HG02763 (cell line): ENCODE data around the gene GALNTL6.
A peak's percentile ranks its signal among the peaks of the same experiment; 100 is the strongest.
"Not testable (repeated sequence)": the region's sequence is repeated elsewhere in the genome, so short reads cannot be mapped to it uniquely, and the experiment has no call there.

Source experiments
- ATAC-seq: cut with Tn5 transposase; IDR thresholded peaks from one replicate; pipeline ENCODE4 v1.9.1; 2021; ENCODE audit warnings: mild to moderate bottlenecking, moderate library complexity; ENCODE audit not compliant: unreplicated experiment

GALNTL6 gene

DNA sequence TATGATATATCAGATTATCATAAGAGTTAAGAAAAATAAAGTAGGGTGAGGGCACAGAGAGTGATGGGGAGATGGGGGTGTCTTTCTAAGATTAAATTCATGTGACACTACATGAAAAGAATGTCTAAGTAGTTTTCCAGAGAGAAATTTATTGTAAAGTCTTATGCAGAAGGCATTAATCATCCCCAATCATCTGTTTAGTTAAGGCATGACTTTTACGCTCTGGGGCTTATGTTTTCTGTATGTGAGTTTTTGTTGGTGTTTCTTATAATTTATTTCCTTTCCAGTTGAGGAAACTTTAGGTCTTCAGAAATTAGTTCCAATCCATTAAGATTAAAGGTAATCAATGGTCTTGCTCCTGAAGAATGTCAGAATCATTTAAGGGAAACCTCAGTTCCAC lies 972.4 kb downstream of the GALNTL6 start:
- no peak for ATAC-seq

DNA sequence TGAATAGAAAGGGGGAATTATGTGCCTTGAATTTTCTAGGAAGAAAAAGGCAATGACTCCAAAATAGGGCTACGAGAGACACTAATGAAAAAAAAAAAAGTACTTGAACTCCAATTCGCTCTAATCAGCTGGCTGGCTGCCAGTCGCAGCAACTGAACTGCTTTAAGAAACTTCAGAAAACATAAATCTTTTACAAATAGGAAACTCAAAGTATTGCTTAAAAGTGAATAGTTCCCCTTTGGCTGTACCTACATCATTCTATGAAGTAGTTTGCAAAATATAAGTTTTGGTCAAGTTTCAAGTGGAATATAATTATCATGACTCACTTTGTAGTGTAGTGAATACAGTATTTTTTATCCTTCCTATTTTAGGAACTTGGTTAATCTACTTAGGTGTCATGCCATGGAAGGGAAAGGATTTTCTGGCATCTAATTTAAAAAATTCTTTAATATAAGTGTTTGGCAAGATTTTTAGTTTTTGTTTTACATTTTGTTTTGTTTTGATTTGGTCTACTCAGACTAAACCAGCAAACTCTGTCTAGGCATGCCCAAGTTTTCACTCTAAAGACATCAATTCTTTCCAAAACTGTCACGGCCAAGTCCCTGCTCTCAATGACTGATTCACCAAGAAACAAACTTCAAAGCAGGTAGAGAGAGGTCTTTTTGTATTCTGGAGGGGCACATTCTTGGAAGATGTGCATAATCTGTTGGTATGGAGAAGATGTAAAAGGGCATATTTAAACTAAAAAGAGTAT lies 973.0 kb downstream of the GALNTL6 start:
- ATAC-seq, result no peak

DNA sequence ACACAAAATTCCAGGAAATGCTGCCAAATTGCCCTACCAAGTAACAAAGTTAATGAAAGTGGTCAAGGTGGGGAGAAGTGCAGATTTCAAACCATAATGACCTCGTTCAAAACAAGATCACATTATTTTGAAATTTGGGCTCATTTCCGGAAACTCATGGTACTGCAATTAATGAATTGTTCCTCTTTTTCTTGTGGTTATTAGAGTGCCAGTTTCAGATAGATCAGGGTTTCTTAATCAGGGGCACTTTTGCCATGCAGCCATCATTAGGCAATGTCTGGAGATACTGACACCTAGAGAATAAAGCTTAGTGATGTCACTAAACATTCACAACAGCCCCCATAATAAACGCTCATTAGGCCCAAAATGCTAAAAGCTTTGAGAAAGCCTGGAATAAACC lies 973.9 kb downstream of the GALNTL6 start:
- no peak for ATAC-seq

DNA sequence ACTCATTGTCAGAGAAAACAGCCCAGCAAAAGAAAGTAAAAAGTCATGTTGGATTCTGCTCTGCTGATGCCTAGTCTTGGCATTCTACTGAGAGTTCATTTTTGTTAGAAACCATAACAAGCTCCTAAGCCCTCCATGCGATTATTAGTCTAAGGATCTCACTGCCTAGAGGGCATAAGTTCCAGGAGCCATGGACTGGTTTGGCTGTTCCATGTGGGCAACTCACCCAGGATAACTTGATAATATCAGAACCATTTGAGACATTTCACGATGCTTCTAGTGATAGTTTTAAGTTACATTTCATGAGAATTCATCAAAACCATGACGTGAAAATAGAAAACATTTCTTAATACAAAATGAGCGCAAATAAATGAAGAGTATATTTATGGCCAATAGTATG lies 978.6 kb downstream of the GALNTL6 start:
- no peak for ATAC-seq

DNA sequence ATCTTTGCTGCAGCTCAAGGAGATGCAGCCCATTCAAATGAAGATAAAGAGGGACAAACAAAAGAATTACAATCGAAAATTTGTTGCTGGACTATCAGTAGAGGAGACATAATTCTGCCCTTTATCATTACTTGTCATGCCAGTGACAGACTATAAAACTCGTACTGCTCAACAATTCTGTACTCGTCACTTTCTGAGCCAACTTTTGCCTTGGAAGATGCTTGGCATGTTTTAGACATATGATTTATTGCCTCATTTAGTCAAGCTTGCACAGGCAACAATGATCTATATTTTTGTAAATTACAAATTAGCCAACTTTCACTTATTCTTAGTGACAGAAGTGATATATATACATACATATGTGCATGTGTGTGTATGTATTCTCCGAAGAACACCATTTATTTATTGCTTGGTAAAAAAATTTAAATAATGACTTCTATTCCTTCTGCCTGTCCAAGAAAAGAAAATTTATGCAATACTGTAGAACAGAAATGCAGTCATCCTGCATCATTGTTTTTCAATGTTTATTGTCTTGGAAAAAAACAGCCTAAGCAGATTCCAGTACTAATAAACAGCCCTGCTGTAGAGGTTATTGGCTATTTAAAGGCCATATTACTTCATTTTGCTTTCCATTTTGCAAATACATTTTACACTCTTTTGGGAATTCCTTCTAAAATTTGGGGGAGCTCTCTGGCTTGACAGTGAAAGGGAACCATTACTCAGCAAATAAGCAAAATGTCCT lies 980.5 kb downstream of the GALNTL6 start:
- ATAC-seq, result no peak

DNA sequence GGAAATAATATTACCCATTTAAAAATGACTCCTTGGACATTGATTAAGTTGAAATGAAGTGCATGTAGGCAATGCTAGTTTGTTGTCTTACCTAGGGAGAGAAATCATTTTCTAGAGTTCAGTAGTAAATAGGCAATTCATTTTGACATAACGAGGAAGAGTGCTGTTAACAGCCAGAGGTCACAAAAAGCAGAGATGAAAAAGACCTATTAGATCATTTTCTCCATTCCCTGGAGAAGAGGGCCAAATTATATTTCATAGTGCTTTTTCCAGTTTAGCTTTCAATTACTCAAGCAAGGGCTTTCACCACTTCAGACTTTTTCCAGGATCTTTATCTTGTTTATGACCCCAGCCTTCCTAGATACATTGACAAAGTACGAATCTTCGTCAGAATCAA lies 981.1 kb downstream of the GALNTL6 start:
- ATAC-seq, result no peak

DNA sequence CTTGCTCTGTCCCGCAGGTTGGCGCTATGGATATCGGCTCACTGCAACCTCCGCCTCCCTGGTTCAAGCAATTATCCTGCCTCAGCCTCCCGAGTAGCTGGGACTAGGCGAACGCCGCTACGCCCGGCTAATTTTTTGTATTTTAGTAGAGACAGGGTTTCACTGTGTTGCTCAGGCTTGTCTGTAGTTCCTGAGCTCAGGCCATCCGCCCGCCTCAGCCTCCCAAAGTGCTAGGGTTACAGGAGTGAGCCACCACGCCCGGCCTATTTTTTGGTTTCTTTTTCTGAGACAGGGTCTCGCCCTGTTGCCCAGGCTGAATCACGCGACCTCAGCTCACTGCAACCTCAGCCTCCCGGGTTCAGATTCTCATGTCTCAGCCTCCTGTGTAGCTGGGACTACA lies 984.1 kb downstream of the GALNTL6 start:
- not testable (repeated sequence) for ATAC-seq

DNA sequence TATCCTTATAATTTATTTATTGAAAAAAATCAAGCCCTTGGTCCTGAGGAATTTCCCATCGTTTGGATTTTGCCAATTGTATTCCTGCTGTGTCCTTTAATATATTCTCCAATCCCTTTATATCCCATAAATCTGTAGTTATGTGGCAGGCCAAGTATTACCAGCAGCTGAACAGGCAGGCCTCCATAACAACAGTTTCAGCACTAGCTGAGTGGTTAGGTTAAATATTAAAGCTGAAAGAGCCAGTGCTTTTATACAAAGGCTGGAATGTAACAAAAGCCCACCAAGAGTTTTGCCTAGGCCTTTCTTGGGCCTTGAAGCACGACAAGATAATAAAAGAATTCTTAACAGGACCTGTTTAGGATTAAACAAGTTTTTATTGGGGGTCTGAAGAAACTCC lies 988.8 kb downstream of the GALNTL6 start:
- ATAC-seq, result no peak

DNA sequence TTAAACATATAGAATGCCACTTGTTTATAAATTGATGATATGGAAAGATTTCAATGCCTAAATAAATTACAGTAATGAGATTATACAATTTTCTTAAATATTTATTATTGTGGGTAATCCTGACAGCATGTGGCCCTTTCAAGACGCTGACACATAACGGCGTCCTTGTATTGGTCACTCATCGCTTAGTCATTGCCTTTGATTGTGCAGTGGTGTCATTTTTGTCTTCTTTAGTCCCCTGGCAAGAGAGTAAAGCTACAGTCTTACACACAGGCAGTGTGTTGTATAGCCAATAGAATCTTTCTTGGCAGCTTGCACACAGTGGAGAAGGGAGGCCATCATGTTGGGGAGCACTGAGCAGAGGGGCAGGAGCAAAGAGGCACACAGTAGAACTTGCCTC lies 993.6 kb downstream of the GALNTL6 start:
- no peak for ATAC-seq

DNA sequence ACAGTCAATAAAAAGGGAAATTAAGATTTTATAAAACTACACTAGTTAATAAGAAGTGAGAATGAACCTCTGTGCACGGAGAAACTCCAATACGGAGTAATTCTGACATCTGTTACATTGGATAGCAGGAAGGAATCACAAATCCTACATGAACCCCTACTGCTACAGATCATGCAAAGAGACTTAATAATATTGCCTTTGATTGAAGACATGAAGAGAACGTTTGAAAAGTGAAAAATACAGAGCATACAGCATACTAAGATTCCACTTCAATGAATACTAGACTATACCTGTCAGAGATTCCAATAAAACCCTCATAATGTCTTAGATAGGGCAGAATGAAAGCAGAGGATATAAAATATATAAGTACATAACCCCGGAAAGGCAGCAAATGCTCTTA lies 995.0 kb downstream of the GALNTL6 start:
- no peak for ATAC-seq

DNA sequence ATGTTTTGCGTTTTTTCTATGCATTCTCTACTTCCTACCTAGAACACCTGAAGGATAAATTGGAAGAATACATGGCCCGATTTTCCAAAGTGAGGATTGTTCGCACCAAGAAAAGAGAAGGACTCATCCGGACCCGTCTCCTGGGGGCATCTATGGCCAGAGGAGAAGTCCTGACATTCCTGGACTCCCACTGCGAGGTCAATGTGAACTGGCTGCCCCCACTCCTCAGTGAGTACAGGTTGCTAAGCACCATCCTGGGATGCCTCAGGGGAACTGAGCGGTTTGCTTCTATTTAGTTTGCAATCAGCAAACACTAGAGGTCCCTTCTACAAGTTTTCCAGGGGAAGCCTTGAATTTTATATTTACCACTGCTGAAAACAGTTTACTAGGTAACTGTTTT lies 996.1 kb downstream of the GALNTL6 start:
- ATAC-seq, result no peak

DNA sequence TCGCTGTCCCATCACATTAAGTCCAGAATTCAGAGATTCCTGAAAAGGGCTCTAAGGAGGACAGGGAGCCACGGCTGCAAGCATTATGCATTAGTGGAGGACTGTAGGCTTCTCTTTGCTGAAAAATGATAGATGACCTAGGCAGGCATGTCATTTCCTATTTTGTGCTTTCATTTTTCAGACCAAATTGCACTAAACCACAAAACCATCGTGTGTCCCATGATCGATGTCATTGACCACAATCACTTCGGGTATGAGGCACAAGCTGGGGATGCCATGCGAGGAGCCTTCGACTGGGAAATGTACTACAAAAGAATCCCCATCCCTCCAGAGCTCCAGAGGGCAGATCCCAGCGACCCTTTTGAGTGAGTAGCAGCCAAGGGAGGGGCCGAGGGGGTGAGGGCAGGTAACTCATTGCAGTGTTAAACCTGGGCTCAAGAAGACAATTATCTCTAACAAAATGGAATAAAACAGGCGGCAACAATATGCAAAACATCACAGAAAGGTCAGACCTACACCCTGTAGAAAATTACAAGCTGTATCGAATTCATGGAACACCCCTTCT lies 1000.2 kb downstream of the GALNTL6 start:
- ATAC-seq, result peak; percentile 78

DNA sequence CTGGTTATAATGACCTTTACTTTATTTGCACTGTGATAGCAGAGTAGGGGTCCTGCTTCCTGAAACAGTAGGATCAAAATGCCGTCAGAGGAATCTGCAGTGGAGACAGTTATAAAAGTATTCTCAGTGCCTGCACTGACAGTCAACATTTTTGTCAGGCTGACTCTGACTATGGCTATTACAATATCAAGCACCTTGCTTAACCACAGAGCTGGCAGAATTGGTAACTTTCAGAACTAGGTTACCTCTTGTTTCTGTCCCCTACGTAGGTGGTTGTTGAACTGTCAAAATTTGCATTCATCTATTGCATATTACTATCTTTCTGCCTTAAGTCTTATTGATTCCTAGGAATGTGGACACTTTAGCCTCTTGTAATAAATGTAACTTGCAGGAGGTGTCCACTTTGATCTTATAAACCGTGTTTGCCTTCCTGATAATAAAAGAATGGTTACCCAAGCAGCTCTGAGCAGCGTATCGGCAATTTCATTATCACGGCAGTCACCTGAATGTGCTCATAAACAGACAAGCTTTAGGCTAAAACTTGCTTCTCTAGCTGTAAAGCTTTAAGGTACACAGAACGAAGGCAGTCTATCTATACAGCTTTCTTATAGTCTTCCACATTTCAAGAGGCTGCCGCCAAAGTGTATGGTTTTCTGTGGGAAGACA lies 1002.4 kb downstream of the GALNTL6 start:
- no peak for ATAC-seq

DNA sequence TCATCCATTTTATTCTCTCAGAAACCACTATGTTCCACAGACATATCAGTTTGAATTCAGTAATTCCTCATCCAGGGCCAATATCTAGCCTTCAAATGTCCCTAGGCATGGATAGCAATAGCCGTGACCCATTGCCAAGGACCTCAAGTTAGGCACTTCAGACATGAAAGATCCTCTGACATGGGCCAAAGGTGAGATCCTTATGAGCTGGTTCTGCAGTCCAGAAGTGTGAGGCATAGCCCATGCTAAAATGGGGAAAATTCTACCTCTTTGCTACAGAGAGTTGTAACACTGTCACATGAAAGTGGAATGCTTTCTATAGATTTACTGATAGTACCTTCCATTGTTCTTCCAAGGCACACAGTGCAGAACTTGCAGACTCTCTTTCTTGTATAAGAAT lies 1005.7 kb downstream of the GALNTL6 start:
- ATAC-seq, result no peak

DNA sequence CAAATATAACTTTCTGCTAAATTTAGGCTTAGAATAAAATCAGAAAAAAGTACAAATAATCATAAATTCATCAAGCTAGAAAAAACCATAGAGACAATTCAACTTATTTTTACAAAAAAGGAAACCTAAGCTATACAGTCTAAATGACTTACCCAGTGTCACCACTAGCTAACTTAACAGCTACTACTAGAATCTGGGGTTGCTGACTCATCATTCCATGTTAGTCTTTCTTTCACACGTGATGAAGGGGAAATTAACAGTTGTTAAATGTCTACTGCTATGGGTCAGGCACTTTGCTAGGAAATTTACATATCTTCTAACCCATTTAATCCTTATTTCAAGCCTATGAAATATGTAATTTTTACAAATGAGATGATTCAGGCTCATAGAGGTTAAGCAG lies 1006.1 kb downstream of the GALNTL6 start:
- no peak for ATAC-seq

DNA sequence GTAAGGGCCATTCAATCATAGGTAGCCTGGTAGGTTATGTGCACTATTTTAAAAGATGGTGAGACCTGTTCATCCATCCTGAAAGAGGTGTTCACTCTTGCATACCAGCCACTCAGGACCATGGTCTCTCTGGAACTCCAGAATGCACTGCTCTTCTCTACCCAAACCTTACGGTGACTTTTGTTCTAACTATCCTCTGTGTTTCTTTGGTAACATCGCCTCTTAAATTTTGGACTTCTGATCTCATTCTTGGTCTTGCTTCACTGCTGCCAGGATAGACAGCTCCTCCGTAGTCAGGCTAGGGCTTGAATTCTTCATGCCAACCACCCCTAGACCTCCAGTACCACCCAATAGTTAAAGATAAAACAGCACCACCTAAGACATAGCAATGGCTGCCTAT lies 1009.1 kb downstream of the GALNTL6 start:
- no peak for ATAC-seq

DNA sequence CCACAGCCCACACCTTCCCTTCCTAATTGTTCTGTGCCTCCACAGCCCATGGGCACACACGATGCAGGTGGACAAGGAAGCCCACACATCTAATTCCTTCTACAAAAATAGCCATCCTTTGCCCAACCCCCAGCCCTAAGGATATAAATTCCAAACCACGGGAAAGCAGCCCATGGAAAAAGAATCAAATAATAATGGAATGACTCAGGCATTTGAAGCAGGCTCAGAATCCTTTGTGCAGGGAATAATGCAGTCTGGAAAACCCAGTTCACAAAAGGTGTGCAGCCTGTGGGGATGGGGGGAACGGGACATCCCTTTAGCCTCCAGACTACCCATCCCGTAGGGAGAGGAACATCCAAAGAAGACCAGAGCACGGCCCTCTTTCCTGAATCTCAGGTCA lies 1013.1 kb downstream of the GALNTL6 start:
- ATAC-seq, result no peak

DNA sequence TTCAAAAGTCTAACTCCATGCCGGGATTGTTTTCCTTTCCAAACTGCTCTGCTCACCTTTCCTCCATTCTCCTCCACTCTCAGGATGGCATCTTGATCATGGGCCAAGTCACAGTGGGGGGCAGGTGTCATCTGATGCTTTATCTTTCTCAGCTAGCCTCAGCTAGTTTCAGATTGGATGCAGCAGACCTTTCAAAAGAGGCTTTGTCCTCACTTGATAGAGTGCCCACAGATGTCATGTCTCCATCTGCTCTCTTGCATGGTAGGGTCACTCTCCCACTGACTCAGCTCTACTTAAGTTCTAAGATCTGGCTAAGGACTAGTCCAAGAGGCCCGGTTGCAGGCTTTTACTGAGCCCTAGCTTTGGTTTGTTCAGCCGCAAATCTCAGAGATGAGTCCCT lies 1013.7 kb downstream of the GALNTL6 start:
- ATAC-seq, result no peak

DNA sequence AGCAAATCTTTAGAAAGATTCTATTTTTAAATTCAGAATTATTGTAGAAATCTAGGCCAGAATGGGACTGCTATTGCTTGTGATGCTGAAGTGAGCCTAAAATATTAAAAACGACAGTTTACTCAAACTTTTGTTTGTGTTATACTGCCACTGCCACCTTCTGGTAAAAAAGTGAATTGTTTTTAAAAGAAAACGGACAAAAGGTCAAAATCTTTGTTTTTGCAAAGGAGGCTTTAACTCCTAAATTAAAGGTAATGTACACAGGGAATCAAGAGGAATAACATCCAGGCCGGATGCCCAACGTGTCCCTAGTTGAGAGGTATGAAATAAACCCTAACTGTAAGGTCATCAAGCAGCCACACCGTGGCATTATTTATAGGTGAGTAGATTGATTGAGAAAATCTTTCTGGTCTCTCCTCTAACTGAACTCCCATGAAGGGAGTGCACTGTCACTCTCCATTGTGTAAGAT lies 1017.1 kb downstream of the GALNTL6 start:
- ATAC-seq, result no peak

DNA sequence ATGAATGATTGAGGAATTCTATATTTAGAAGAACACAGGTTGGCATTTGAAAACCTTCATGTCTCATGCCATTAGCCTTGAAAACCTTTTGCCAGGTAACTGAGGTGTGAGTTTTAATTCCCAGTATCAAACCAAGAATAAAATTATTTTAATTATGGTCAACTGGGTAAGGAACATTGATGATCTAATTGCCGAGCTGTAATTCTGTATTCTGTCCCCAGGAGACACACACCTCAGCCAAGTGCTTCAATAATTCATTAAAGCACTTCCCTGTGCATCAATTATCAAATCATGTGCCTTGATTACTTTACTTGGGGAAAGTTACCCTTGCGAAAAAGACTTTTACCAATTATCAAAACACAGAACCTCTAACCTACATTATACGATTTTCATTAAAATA lies 1023.5 kb downstream of the GALNTL6 start:
- no peak for ATAC-seq

DNA sequence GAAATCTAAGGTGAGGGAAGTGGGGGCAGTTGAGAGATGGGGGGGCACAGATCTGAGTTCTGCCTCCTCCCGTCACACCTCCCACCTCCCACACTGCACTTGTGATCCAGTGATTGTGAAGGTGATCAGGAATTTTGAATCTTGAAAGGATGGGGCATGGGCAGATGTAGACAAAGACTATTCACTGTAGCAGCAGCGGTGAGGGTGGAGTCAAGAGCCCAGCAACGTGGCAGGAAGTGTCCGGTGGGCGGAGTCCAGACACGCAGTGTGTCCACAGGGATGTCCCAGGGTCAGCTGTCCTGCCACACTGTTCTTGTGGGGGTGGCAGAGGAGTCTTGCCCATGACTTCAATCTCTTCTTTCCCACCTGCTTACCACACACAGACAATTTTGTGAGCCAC lies 1024.9 kb downstream of the GALNTL6 start:
- no peak for ATAC-seq

DNA sequence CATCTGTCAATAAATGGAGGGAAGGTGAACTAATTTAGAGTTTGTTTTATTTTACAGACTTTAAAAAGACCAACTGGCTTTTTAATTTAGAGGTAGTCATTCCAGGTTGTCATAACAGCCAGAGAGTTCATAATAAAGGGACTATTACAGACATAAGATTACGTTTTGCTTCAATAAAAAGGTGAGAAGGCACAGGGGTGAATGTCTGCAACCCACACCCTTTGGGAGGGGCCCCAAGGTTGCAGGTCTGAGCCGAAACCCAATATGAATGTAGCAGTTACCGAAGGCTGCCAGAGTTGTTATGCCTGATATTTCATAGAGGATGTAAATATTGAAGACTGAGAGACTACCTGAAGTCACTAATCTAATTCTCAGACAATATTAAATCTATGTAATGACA lies 1025.7 kb downstream of the GALNTL6 start:
- no peak for ATAC-seq
